ENCODE measurements around the gene CTRB1.
"Not testable (repeated sequence)": the region's sequence is repeated elsewhere in the genome, so short reads cannot be mapped to it uniquely, and the experiment has no call there.

The CTRB1 gene

DNA sequence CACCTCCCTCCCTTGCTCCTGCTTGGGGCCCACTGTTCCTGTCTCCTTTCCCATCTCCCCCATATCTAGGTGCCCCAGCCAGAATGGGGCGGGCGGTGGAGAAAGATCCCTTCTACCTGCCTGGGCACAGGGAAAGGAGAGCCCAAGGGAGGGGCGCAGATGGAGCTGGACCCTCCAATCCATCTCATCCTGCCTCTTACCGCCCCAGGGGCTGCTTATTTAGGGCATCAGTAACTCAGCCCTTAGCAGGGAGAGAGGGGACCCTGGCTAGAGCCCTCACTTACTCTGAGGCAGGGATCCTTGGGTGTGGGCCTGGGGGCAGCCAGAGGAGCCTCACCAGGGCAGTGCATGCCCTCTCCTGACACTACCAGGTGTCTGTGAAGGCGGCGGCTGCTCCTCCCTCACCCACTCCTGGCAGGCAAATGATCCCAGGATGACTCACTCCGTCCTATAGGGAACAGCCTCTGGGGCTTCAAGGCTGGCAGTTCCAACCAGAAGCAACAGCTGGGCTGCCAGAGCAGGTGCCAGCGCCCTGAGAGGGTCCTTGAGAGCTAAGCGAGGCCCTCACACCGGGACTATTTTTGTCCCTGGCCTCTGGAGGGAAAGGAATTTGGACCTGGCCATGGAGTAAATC, 49.0 kb downstream of the CTRB1 start:
- H3K27ac ChIP-seq (ENCODE audit: low read length), result no peak overlapping the region
- H3K4me3 ChIP-seq (ENCODE audit: low read length), result no peak overlapping the region
- H3K9me3 ChIP-seq (ENCODE audit: insufficient read depth, low read length), result no peaks in the 10 kb centered on the region
- no peak overlapping the region for H3K4me2 ChIP-seq (ENCODE audit: low read length)
- no peaks in the 10 kb centered on the region for H3K79me2 ChIP-seq (ENCODE audit: low read length)
- H4K20me1 ChIP-seq (ENCODE audit: insufficient read depth, low read length), result peaks cover 4% of the 10 kb centered on the region; the same call in 1 of the 2 replicates
- H3K36me3 ChIP-seq (replicated peaks; ENCODE audit: low read depth, low read length), result no peaks in the 10 kb centered on the region
- peaks cover 20% of the 10 kb centered on the region for H3K4me1 ChIP-seq (ENCODE audit: low read length)
- TF ChIP-seq EZH2phosphoT487 (IDR thresholded peaks at IDR 0.05; ENCODE audit: low read depth), result no peak
- TF ChIP-seq, protein P1, sequence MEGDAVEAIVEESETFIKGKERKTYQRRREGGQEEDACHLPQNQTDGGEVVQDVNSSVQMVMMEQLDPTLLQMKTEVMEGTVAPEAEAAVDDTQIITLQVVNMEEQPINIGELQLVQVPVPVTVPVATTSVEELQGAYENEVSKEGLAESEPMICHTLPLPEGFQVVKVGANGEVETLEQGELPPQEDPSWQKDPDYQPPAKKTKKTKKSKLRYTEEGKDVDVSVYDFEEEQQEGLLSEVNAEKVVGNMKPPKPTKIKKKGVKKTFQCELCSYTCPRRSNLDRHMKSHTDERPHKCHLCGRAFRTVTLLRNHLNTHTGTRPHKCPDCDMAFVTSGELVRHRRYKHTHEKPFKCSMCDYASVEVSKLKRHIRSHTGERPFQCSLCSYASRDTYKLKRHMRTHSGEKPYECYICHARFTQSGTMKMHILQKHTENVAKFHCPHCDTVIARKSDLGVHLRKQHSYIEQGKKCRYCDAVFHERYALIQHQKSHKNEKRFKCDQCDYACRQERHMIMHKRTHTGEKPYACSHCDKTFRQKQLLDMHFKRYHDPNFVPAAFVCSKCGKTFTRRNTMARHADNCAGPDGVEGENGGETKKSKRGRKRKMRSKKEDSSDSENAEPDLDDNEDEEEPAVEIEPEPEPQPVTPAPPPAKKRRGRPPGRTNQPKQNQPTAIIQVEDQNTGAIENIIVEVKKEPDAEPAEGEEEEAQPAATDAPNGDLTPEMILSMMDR (IDR thresholded peaks at IDR 0.05; ENCODE audit: low read depth, low read length), result no peak
- peaks cover 15% of the 10 kb centered on the region for H3K27me3 ChIP-seq (ENCODE audit: low read depth, low read length)
- no peak overlapping the region for H2AFZ ChIP-seq (ENCODE audit: low read depth, low read length)
- no peak overlapping the region for H3K9ac ChIP-seq (ENCODE audit: low read length)

DNA sequence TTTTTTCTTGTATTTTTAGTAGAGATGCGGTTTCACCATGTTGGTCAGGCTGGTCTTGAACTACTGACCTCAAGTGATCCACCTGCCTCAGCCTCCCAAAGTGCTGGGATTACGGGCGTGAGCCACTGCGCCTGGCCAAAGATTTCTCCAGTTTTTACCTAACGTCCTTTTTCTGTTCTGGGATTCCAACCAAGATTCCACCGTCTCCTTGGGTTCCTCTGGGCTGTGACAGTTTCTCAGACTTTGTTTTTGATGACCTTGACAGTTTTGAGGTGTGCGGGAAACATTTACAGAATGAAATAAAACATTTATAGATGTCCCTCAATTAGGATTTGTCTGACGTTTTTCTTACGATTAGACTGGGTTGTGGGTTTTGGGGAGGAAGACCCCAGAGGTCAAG, 50.6 kb downstream of the CTRB1 start:
- not testable (repeated sequence) for H3K4me2 ChIP-seq (ENCODE audit: low read length); H4K20me1 ChIP-seq (ENCODE audit: insufficient read depth, low read length); H3K27ac ChIP-seq (ENCODE audit: low read length); H2AFZ ChIP-seq (ENCODE audit: low read depth, low read length); H3K9me3 ChIP-seq (ENCODE audit: insufficient read depth, low read length); H3K9ac ChIP-seq (ENCODE audit: low read length); H3K27me3 ChIP-seq (ENCODE audit: low read depth, low read length); H3K79me2 ChIP-seq (ENCODE audit: low read length); H3K36me3 ChIP-seq (replicated peaks; ENCODE audit: low read depth, low read length); H3K4me3 ChIP-seq (ENCODE audit: low read length)
- peaks cover 20% of the 10 kb centered on the region for H3K4me1 ChIP-seq (ENCODE audit: low read length)

DNA sequence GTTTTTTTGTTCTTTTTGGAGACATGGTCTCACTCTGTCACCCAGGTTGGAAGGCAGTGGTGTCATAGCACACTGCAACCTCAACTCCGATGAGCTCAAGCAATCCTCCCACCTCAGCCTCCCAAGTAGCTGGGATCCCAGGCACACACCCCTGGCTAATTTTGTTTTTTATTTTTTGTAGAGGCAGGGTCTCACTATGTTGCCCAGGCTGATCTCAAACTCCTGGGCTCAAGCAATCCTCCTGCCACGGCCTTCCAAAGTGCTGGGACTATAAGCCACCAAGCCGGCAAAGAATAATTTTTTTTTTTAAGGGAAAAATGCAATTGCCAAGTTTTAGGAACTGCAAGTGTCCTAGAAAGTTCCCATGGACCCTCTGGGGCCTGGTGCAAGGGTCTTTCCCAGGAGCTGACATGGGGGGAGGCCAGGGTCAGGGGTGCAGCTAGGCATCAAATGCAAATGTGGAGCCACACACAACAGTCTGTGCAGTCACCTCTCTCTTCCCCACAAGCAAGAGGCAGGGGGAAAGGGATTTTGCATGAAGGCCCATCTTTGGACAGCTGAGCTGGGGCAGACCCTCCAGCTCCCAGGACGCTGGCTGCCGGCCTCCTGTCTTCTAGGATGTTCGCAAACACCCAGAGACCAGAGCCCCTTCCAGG, 52.8 kb downstream of the CTRB1 start:
- H3K9me3 ChIP-seq (ENCODE audit: insufficient read depth, low read length), result no peaks in the 10 kb centered on the region
- no peak overlapping the region for H3K27ac ChIP-seq (ENCODE audit: low read length)
- H3K36me3 ChIP-seq (replicated peaks; ENCODE audit: low read depth, low read length), result no peaks in the 10 kb centered on the region
- H3K4me1 ChIP-seq (ENCODE audit: low read length), result peaks cover 11% of the 10 kb centered on the region
- no peak overlapping the region for H3K9ac ChIP-seq (ENCODE audit: low read length)
- peak overlapping the region; percentile 7; the same call in 1 of the 2 replicates for H2AFZ ChIP-seq (ENCODE audit: low read depth, low read length)
- peak overlapping the region; percentile 64 for H3K4me3 ChIP-seq (ENCODE audit: low read length)
- H3K79me2 ChIP-seq (ENCODE audit: low read length), result no peaks in the 10 kb centered on the region
- no peaks in the 10 kb centered on the region for H4K20me1 ChIP-seq (ENCODE audit: insufficient read depth, low read length)
- TF ChIP-seq, protein P1 (IDR thresholded peaks at IDR 0.05; ENCODE audit: low read depth, low read length), result no peak
- peak overlapping the region; percentile 76 for H3K4me2 ChIP-seq (ENCODE audit: low read length)
- peaks cover 6% of the 10 kb centered on the region for H3K27me3 ChIP-seq (ENCODE audit: low read depth, low read length)

DNA sequence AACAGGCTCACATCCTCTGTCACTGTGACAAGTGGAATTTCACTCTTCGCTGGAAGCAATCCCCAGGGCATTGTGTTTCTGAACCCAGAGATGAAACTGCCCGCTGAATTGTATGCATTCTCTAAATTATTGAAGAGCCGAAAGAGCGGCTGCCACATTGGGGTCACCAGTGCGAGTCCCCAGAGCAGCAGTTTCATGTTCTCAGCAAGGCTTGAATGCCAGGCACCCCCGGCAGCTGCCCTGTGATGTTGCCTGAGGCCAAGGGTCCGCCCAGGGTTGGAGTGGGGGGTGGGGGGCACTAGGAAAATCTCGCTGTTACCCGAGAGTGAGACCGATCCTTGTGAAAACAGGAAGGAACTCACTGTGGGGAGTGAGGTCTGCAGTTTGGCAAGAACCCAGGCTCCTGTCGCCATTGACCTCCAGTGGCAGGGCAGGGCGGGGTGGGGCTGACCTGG, 53.3 kb downstream of the CTRB1 start:
- H3K79me2 ChIP-seq (ENCODE audit: low read length), result no peaks in the 10 kb centered on the region
- no peaks in the 10 kb centered on the region for H3K36me3 ChIP-seq (replicated peaks; ENCODE audit: low read depth, low read length)
- no peaks in the 10 kb centered on the region for H4K20me1 ChIP-seq (ENCODE audit: insufficient read depth, low read length)
- H3K9ac ChIP-seq (ENCODE audit: low read length), result no peak overlapping the region
- peak overlapping the region; percentile 7; the same call in 1 of the 2 replicates for H2AFZ ChIP-seq (ENCODE audit: low read depth, low read length)
- peak overlapping the region; percentile 76 for H3K4me2 ChIP-seq (ENCODE audit: low read length)
- peaks cover under 1% of the 10 kb centered on the region; the same call in 1 of the 2 replicates for H3K27me3 ChIP-seq (ENCODE audit: low read depth, low read length)
- H3K27ac ChIP-seq (ENCODE audit: low read length), result no peak overlapping the region
- H3K4me3 ChIP-seq (ENCODE audit: low read length), result peak overlapping the region; percentile 64
- TF ChIP-seq, protein P1 (IDR thresholded peaks at IDR 0.05; ENCODE audit: low read depth, low read length), result no peak
- no peak for TF ChIP-seq EZH2phosphoT487 (IDR thresholded peaks at IDR 0.05; ENCODE audit: low read depth)
- H3K4me1 ChIP-seq (ENCODE audit: low read length), result peaks cover 10% of the 10 kb centered on the region
- no peaks in the 10 kb centered on the region for H3K9me3 ChIP-seq (ENCODE audit: insufficient read depth, low read length)

DNA sequence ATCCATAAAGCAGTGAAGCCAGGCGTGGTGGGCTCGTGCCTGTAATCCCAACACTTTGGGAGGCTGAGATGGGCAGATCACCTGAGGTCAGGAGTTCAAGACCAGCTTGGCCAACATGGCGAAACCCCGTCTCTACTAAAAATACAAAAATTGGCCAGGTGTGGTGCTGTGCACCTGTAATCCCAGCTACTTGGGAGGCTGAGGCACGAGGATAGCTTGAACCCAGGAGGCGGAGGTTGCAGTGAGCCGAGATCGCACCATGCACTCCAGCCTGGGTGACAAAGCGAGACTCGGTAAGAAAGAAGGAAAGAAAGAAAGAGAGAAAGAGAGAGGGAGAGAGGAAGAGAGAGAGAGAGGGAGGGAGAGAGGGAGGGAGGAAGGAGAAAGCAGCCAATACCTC, 53.8 kb downstream of the CTRB1 start:
- H3K4me2 ChIP-seq (ENCODE audit: low read length), result peak overlapping the region; percentile 76

More for the DNA sequence above, 53.8 kb downstream of the CTRB1 start:
- H3K4me1 ChIP-seq (ENCODE audit: low read length), result peaks cover 10% of the 10 kb centered on the region
- H3K4me3 ChIP-seq (ENCODE audit: low read length), result peak overlapping the region; percentile 64; the same call in 1 of the 2 replicates
- not testable (repeated sequence) for H3K79me2 ChIP-seq (ENCODE audit: low read length); H3K9ac ChIP-seq (ENCODE audit: low read length); H3K27ac ChIP-seq (ENCODE audit: low read length); H4K20me1 ChIP-seq (ENCODE audit: insufficient read depth, low read length); H3K9me3 ChIP-seq (ENCODE audit: insufficient read depth, low read length); H3K27me3 ChIP-seq (ENCODE audit: low read depth, low read length); H2AFZ ChIP-seq (ENCODE audit: low read depth, low read length); H3K36me3 ChIP-seq (replicated peaks; ENCODE audit: low read depth, low read length)
